ENCODE data around the gene DYSF.

DYSF gene

DNA sequence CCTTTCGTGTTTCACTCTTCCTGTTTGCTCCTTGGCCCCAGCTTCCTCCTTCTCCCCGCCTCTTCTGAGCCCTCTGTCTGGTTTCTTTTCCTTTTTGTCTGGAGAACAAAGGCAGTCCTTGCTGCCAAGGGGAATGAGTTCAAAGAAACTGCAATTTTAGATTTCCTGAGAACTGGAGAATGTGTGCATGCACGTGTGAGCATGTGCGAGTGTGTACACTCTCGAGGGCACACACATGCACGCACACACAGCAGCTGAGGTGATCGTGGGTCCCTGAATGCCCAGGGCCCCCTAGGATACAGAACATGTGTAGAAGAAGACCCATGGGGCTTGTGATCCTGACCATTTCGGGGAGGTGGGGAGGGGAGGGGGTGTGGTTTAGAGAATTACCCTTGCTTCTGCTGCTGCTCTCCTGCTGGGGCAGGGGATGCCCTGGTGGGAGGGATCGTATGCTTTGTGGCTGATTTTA, 151.8 kb downstream of the DYSF start:
- no peak for DNase-seq

DNA sequence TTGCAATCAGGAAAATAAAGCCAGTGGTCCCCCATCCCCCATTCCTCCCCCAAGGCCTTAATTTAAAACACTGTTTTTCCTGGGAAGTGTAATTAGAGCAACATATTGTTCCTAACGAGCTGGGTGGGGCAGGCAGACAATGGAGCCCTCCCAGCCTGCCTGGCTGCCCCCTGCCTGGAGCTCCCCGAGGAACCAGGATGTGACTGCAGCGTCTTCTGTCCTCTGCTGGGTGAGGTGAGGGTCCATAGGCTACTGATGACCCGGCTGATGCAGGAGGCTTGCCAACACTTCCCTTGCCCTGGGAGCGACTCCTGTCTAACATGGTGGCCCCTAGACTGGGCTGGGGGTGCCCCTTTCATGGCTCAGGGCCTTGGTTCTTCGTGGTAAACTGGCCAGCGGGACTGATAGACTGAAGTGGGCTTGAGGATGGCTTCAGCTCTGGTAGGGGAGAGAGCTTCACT, 152.4 kb downstream of the DYSF start:
- DNase-seq: no peak

DNA sequence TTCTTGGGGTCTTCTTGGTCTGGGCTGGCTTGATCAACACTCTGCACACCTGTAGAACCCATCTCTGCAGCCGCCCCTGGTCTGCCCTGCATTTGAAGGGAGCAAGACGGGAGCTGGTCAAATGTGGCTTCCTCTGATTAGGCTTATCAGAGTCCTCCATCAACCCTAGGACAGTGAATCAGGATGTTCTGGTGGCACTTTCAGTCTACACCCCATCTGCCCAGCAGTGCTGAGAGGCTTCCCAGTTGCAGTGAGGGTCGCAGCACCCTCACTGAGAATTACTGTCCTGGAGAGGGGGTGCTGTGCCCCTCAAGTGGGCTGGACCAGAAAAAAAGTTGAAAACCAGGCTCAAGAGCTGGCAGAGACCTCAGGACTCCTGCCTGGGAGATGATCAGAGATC, 152.9 kb downstream of the DYSF start:
- DNase-seq: no peak

GRCh38 chr2:71607151-71607889, 154.0 kb downstream of the DYSF start:
- no peak for DNase-seq

GRCh38 chr2:71608034-71608433, 154.7 kb downstream of the DYSF start:
- no peak for DNase-seq

GRCh38 chr2:71608441-71608840, 155.1 kb downstream of the DYSF start:
- no peak for DNase-seq

DNA sequence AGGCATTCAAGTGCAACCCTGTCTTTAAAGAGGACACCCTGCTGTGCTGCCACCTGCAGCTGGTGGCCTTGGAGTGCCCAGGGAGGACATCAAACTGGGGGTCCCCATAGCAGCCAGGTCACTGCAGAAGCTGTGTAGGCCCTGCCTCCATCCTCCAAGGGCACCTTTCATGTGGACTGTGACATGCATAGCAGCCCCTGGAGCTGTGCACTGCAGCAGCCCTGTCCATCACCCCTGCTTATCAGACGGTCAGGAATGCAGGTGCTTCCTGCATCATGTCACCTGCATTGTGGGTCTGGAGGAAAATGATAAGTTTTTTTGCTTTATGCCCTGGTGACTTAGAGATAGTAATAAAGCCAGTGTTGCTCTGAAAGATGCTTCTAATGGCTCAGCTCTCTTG, 155.7 kb downstream of the DYSF start:
- DNase-seq: no peak

GRCh38 chr2:71609441-71609840, 156.1 kb downstream of the DYSF start:
- no peak for DNase-seq

DNA sequence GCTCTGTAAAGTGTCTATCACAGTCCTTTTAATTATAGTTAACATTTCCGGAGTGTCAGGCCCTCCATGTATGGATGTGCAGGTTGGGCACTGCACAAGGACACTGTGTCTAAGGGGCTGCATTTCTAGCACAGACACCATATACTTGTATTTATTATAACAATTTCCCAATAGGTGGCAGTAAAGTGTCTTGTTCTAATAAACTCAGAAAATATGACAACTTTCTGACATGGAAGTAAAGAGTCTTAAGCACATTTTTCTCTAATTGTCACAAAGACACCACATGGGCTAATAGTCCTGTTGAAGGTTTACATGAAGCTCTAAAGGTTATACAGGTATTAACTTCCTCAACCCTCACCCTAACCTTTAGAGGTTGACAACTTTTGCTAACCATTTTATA, 156.6 kb downstream of the DYSF start:
- DNase-seq: no peak

DNA sequence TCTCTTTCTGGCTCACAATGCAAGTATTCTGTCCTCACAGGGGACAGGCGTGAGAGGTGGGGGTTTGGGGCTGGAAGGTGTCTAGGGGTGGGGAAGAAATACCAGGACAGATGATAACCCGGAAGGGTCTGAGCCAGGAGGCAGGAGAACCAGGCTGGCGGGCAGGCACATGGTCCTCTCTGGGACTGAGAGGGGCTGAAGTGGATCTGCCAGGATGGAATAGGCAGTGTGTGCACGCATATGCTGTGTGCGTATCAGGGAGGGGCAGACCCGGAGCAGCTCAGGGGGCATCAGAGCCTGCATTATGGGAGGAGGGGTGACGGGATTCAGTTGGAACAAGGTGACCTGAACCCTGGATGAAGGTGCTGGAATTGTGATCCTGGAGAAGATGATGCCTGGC, 157.3 kb downstream of the DYSF start:
- no peak for DNase-seq

DNA sequence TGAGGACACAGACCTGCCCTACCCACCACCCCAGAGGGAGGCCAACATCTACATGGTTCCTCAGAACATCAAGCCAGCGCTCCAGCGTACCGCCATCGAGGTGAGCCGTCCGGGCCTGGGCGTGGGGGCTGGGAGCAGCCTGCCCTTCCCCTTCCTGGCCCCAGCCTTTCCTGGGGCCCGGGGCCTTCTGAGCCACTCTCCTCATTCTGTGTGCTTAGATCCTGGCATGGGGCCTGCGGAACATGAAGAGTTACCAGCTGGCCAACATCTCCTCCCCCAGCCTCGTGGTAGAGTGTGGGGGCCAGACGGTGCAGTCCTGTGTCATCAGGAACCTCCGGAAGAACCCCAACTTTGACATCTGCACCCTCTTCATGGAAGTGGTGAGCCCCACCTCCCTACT, 157.9 kb downstream of the DYSF start:
- no peak for DNase-seq

DNA sequence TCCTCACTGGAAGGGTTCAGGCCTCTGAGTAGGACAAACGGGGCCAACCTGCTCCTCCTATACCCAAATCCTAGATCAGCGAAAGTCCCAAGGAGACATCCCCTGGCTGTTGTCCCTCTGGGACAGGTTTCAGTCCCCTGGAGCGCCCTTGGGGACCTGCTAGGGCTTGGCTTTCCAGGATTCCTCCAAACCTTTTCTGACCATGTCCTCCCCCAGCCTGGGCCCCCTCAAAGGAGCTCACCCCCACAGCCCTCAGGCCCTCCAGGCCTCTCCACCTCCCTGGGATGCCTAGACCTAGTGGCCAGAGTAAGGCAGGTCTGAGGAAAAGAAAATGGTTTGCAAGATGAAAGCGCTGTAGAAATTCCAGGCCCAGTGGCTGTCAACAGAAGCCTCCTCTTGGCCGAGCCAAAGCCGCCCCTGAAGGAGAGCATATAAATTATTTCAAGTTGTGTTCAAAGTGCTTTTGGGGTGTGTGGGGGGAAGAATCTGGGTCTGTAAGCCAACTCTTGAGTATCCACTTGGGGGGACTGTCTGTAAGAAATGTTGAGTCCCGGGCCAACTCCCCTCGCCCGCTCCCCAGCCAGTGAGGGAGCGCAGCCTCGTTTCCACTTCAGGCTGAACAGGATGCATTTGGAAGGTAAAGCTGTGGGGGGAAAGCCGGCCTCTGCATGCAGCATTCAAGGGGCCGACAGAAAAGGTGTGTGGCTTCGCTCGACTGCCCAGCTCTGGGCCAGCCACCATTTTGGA, 158.6 kb downstream of the DYSF start:
- DNase-seq: no peak

DNA sequence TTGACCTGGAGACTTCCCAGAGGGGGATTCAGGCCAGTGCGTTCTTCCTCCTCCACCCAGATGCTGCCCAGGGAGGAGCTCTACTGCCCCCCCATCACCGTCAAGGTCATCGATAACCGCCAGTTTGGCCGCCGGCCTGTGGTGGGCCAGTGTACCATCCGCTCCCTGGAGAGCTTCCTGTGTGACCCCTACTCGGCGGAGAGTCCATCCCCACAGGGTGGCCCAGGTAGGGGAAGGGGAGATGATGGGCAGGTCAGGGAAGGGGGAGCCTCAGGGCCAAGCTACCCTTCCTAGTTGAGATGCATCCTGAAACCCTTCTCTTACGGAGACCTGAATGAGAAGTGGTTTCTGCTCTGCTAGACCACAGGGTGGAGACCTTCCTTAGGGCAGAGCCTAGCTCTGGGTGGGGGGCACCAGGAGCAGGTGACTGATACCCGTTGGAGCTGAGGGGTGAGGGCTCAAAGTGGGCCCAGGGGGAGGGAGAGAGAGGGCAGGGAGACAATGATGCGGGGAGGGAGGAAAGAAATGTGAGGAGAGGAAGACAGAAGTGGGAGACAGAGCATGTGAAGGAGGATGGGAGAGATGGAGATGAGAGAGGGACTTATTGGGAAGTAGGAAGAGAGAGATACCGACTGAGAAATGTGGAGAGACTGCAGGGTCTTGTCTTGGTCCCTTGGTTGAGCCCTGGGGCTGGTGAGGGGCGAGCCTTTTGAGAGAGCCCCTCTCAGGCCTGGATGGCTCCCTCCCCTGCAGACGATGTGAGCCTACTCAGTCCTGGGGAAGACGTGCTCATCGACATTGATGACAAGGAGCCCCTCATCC, 159.4 kb downstream of the DYSF start:
- no peak for DNase-seq

DNA sequence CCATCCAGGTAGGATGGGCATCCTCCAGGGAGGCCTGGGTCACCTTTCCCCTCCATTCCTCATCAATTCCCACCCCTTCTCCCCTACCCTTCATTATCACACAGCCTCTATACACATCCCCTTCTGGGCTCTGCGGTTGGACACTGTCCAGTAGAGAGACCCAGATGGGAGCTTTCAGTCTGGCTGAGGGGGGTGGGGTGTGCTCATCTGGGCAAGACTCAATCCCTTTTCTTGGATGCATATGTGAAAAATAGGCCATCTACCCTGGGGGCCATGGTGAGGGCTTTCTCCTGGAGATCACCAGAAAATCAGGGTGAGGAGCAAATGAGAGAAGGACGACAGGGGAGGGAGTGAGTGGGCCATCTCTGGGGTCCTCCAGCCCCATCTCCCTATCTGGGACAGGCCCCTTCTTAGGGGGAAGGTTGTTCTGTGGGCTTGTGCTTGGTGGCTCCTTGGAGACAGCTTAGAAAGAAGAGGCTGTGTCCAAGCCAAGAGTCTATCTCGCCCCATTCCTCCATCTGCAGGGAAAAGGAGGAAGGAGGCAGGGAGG, 160.1 kb downstream of the DYSF start:
- DNase-seq: no peak

DNA sequence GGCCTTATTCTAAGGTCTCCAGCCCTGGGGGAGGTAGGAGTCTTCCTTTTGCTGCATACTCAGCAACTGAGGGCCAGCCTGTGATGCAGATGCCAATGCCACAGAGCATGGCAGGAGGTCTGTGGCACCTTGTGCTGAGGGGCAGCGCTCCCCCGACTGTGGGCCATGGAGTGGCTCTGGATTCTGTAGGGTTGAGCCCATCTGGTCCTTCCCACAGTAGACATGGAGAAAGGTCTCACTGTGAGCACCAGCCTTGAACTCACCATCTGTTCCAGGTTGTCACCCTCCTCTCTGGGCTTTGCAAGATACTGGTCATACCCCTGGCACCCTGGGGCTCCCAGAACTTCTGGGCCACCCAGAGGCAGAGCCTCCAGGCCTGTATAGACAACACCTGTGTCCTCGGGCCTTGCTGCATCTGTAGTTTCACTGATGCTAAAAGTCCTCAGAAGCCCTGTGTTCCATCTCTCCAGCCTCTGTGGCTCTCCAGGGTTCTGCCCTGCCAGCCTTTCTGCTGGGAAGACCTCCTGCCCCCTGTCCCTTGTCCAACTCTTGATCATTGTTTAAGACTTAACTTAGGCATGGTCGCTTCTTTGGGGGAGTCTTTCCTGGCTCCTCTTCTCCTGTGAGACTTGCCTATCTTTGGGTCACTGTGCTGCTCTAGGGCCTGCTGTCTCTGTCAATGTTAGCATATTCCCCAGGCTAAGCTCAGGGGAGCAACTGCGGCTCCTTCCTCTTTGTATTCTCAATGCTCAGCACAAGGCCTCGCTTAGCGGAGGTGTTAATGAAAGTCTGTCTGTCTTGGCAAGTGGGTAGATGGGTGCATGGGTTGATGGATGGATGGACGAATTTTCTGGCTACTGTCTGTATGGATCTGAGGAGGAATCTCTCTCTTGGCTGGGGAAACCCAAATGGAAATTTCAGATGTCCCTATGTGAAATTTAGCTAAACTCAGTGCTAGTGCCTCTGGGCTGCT, 160.9 kb downstream of the DYSF start:
- no peak for DNase-seq

- DNase-seq: no peak
Measured at GRCh38 chr2:71614976-71615766, 161.8 kb downstream of the DYSF start.

DNA sequence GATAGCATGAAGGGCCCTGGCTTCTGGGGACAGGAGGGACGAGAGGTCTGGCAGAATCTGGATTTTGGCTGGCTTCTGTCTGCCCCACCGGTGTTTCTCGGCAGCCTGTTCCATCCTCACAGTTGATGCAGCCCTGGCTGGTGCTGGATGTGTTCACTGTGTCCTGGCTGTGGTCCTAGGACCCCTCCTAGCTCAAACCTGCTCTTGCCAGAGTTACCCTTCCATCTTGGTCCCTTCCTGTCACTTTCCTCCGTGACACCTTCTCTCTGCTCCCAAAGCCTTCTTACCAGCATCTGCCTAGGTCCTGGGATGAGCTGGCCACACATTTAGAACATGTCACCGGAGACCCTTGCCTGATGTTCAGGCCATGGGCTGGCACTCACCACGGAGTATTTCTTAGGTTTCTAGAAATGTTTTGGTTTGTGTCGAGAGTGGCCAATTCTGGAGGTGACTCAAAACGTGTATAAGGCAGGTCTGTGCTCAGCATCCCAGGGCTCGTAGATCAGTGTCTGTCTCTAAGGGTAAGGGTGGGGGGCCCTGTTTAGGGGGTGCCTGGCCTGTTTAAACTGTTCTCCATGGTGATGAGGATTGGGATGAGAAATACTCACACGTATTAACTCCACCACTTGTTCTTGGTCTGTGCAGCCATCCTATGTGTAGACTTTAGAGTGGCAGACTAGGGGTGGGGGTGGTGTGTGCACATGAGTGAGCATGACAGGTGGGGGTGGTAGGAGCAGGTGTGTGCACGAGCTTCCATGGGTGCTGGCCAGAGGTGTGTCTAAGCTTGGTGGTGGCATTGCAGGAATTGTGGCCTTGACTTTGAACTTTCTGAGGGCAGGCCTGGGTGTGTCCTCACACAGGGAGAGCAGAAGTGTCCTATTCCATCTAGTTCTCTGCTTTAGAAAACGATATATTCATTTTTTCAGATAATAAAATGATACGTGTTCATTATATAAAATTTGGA, 162.7 kb downstream of the DYSF start:
- DNase-seq: no peak

DNA sequence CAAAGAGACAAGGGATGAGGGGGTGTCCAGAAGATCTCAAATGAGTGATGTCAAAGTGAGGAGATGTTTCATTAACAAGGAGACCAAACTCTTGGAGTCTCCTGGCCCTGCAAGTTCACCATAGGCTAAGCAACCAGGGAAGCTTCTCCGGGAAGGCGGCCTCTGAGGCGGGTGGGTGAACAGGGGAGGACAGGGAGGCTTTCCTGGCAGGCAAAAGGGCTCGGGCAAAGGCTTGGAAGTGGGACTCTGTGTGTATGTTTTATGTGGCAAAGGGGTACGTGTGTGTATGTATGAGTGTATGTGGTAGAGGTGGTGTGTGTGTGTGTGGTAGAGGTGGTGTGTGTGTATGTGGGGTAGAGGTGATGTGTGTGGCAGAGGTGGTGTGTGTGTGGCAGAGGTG, 163.9 kb downstream of the DYSF start:
- DNase-seq: no peak

GRCh38 chr2:71618327-71619113, 165.2 kb downstream of the DYSF start:
- DNase-seq: no peak

All from activated CD4-positive, alpha-beta T cell treated with anti-CD3 and anti-CD28 coated beads for 4 hours (primary cell).